ENCODE measurements around the gene ADH6. TPM values are rescaled to one million over a fixed set of nuclear protein-coding genes. Genes with fewer than 3 reads are reported as not detected.
A peak's percentile ranks its signal among the peaks of the same experiment; 100 is the strongest.
"Not testable (repeated sequence)": the region's sequence is repeated elsewhere in the genome, so short reads cannot be mapped to it uniquely, and the experiment has no call there.

The ADH6 gene
- total RNA-seq, 1 donor from 2014 or later = not detected

GRCh38 chr4:99202536-99202935 lies 16.5 kb downstream of the ADH6 start:
- intact Hi-C loops (cut with DNase I) = loop anchor here (10.0 kb wide), 1 partner anchor 202 kb away; no protein-coding TSS in a partner anchor
- ATAC-seq (ENCODE audit: poor library complexity) = peak; percentile 86
- DNase-seq = no peak

GRCh38 chr4:99202094-99202493 lies 17.0 kb downstream of the ADH6 start:
- ATAC-seq (ENCODE audit: poor library complexity) (peak; percentile 17), DNase-seq (no peak)
- intact Hi-C loops (cut with DNase I) = loop anchor here (10.0 kb wide), 1 partner anchor 203 kb away; no protein-coding TSS in a partner anchor

- ATAC-seq (ENCODE audit: poor library complexity) (peak; percentile 71), DNase-seq (no peak)
- intact Hi-C loops (cut with DNase I) = loop anchor here (10.0 kb wide), 1 partner anchor 203 kb away; no protein-coding TSS in a partner anchor
These were observed 17.4 kb downstream of the ADH6 start for GRCh38 chr4:99201690-99202089.

- ATAC-seq (ENCODE audit: poor library complexity) = no peak
- DNase-seq = no peak
- intact Hi-C loops (cut with DNase I) = loop anchor here (10.0 kb wide), 1 partner anchor 205 kb away; no protein-coding TSS in a partner anchor
These were observed 18.9 kb downstream of the ADH6 start for GRCh38 chr4:99200138-99200537.

GRCh38 chr4:99190336-99190735 lies 28.7 kb downstream of the ADH6 start:
- intact Hi-C loops (cut with DNase I) = no loop called here

GRCh38 chr4:99189900-99190299 lies 29.1 kb downstream of the ADH6 start:
- intact Hi-C loops (cut with DNase I); ATAC-seq (ENCODE audit: poor library complexity); DNase-seq: not testable (repeated sequence)

More at GRCh38 chr4:99190336-99190735, 28.7 kb downstream of the ADH6 start:
- ATAC-seq (ENCODE audit: poor library complexity) (no peak), DNase-seq (no peak)

DNA sequence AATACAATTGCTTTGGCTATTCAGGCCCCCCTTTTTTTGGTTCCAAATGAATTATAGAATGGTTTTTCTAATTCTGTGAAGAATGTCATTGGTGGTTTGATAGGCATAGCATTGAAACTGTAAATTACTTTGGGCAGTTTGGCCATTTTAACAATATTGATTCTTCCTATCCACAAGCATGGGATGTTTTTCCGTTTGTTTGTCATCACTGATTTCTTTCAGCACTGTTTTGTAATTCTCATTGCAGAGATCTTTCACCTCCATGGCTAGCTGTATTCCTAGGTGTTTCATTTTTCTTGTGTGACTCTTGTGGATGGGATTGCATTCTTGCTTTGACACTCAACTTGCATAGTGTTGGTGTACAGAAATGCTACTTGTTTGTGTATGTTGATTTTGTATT lies 33.0 kb downstream of the ADH6 start:
- ATAC-seq (ENCODE audit: poor library complexity) (no peak), DNase-seq (no peak)
- intact Hi-C loops (cut with DNase I) = no loop called here

- ATAC-seq (ENCODE audit: poor library complexity) = no peak
- DNase-seq = no peak
- intact Hi-C loops (cut with DNase I) = no loop called here
These were observed 33.5 kb downstream of the ADH6 start for GRCh38 chr4:99185581-99185980.

DNA sequence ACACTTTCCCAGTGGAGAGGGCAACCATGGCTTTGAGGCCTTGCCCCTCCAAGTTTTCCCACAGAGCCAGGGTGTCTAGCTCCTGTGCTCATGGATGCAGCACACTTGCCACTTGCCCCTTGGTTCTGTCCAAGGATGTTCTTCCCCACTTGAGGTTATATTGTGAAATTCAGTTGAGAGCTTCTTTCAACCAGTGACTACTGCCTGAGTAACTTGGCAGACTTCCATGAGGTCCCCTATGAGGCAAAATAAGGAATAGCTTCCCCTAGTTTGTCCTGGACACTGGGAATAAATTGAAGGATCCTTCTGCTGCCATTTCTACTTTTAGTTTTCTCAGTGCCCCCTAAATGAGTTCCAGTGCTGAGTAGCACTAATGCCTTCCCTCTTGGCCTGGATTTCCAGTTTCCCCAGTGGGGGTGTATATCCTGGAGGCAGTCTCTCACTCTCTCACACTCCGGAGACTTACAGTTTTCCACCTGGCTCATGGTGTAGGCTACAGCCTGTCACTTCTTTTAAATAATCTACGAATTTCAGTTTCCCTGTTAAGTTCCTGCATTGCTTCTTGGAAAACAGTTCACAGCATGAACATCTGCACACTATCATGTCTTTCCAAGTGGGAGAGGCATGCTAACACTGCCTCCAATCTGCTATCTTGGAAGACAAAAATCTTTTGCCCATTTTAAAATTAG lies 38.5 kb downstream of the ADH6 start:
- intact Hi-C loops (cut with DNase I) = no loop called here
- ATAC-seq (ENCODE audit: poor library complexity) = peak; percentile 57
- no peak for DNase-seq

DNA sequence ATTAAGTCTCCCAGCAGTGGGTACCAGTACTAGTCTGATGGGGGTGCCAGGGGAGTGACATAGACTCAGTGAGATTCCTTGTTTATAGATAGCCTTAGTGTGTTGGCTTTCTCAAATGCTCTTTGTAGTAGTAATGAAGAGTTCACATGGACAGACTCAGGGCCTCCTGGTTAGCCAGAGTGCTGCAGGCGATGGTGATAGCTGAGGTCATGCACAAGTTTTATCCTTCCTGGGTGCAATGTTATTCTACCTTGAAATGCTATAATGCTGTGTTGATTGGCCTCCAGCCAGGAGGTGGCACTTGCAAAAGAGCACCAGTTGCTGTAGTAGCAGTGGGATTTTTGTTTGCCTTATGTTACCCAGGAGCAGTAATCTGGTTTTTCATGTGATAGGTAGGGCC lies 39.4 kb downstream of the ADH6 start:
- DNase-seq = no peak
- no peak for ATAC-seq (ENCODE audit: poor library complexity)
- intact Hi-C loops (cut with DNase I) = no loop called here

GRCh38 chr4:99179178-99179577 lies 39.9 kb downstream of the ADH6 start:
- DNase-seq (no peak), ATAC-seq (ENCODE audit: poor library complexity) (no peak)
- intact Hi-C loops (cut with DNase I) = no loop called here

DNA sequence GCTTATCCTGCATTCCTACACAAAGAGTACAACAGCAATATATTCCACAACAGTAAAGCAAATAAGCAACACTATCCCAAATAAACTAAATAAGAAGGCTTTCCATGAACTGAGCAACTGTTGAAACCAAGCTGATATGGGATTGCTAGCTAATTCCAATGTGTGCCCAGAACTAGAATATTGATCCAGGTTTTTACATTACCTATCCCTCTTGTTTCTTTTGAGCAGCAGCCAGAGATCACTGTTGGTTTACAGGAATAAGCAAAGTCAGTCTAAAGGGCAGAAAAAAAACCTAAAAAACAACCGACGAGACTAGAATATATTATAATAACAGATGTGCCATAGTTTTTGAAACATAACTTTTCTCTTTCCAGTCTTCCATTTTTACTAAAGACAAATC lies 52.5 kb downstream of the ADH6 start:
- no peak for DNase-seq
- ATAC-seq (ENCODE audit: poor library complexity) = no peak
- intact Hi-C loops (cut with DNase I) = no loop called here

- no peak for ATAC-seq (ENCODE audit: poor library complexity)
- DNase-seq = no peak
- intact Hi-C loops (cut with DNase I) = no loop called here
These were observed 53.1 kb downstream of the ADH6 start for GRCh38 chr4:99165978-99166377.

GRCh38 chr4:99161373-99162099 lies 57.5 kb downstream of the ADH6 start:
- intact Hi-C loops (cut with DNase I) = no loop called here
- no peak for ATAC-seq (ENCODE audit: poor library complexity)
- no peak for DNase-seq

GRCh38 chr4:99159699-99160098 lies 59.3 kb downstream of the ADH6 start:
- intact Hi-C loops (cut with DNase I) = no loop called here
- DNase-seq = no peak
- ATAC-seq (ENCODE audit: poor library complexity) = no peak

GRCh38 chr4:99157478-99157935 lies 61.5 kb downstream of the ADH6 start:
- no peak for DNase-seq
- intact Hi-C loops (cut with DNase I) = no loop called here
- no peak for ATAC-seq (ENCODE audit: poor library complexity)

DNA sequence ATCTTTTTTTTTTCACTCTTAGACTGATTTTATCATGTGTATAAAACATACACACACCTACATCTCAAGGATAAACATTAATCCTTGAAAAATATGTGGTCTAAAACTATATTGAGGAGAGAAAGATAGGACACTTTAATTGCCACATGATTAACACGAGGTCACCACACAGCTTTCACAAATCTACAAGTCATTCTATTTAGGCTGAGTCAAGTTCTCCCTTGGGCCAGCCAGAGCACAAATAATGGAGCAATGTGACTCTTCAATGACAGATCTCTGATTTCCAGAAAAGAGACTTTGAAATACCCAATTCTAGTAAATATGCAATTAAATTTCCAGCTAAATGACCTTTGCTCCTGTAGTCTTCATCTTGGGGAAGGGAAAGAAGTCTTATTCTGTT lies 62.1 kb downstream of the ADH6 start:
- no peak for ATAC-seq (ENCODE audit: poor library complexity)
- no peak for DNase-seq
- intact Hi-C loops (cut with DNase I) = no loop called here

GRCh38 chr4:99154658-99155342 lies 64.2 kb downstream of the ADH6 start:
- intact Hi-C loops (cut with DNase I) = no loop called here
- DNase-seq = no peak
- ATAC-seq (ENCODE audit: poor library complexity) = no peak
